ENCODE data around the gene CPLX4.

CPLX4 gene

GRCh38 chr18:59318460-59319050 lies at the start of gene CPLX4:
Gene CPLX4 (minus strand): TSS chr18:59318649. CDS start chr18:59318462, 187 bp downstream.
- peak; percentile 94 for DNase-seq

GRCh38 chr18:59360381-59360780 lies 41.9 kb upstream of the CPLX4 start:
- no peak for DNase-seq

- no peak for DNase-seq
Observed at GRCh38 chr18:59359576-59359952, 41.1 kb upstream of the CPLX4 start.

- peak; percentile 97 for DNase-seq
Observed at GRCh38 chr18:59358712-59359575, 40.5 kb upstream of the CPLX4 start, which contains the start of gene LMAN1. Gene LMAN1 (minus strand): TSS chr18:59359265. CDS start chr18:59359244, 21 bp downstream.

GRCh38 chr18:59358414-59358711 lies 39.9 kb upstream of the CPLX4 start:
- DNase-seq, result no peak

GRCh38 chr18:59357928-59358327 lies 39.5 kb upstream of the CPLX4 start:
- no peak for DNase-seq

GRCh38 chr18:59354731-59355130 lies 36.3 kb upstream of the CPLX4 start:
- no peak for DNase-seq

- peak; percentile 2 for DNase-seq
Observed at GRCh38 chr18:59353079-59353680, 34.7 kb upstream of the CPLX4 start.

- DNase-seq, result no peak
Observed at GRCh38 chr18:59352250-59352855, 33.9 kb upstream of the CPLX4 start.

GRCh38 chr18:59345556-59345955 lies 27.1 kb upstream of the CPLX4 start:
- DNase-seq, result no peak

GRCh38 chr18:59344996-59345395 lies 26.5 kb upstream of the CPLX4 start:
- no peak for DNase-seq

- DNase-seq, result no peak
Observed at GRCh38 chr18:59343926-59344325, 25.5 kb upstream of the CPLX4 start.

- no peak for DNase-seq
Observed at GRCh38 chr18:59340817-59341216, 22.4 kb upstream of the CPLX4 start.

- DNase-seq, result no peak
Observed at GRCh38 chr18:59340312-59340711, 21.9 kb upstream of the CPLX4 start.

- no peak for DNase-seq
Observed at GRCh38 chr18:59332986-59333385, 14.5 kb upstream of the CPLX4 start.

- DNase-seq, result no peak
Observed at GRCh38 chr18:59328683-59329082, 10.2 kb upstream of the CPLX4 start.

- no peak for DNase-seq
Observed at GRCh38 chr18:59325965-59326364, 7.5 kb upstream of the CPLX4 start.

GRCh38 chr18:59324623-59324971 lies 6.1 kb upstream of the CPLX4 start:
- DNase-seq, result no peak

- DNase-seq, result no peak
Observed at GRCh38 chr18:59323931-59324622, 5.6 kb upstream of the CPLX4 start.

GRCh38 chr18:59311631-59312030 lies 6.8 kb downstream of the CPLX4 start:
- no peak for DNase-seq

GRCh38 chr18:59308938-59309260 lies 9.6 kb downstream of the CPLX4 start:
- DNase-seq, result no peak

- peak; percentile 80 for DNase-seq
Observed at GRCh38 chr18:59308248-59308937, 10.1 kb downstream of the CPLX4 start.

- no peak for DNase-seq
Observed at GRCh38 chr18:59306640-59307039, 11.8 kb downstream of the CPLX4 start.

All from NCI-H82 (cell line).